MCF 10A (cell line): ENCODE measurements around the gene MMP21. TPM values are rescaled to one million over a fixed set of nuclear protein-coding genes. Genes with fewer than 3 reads are reported as not detected.

Experiments
- BruUV-seq: library from RNA; stranded (reverse); fragments of 400-500 nt; replicated peaks from 2 replicates; lab custom pipeline; 2021; lab: Mats Ljungman, UMichigan
- CTCF ChIA-PET: fragments of 300-600 bp; sonication (Branson Sonifier 250); formaldehyde crosslinking; extraction: SDS; loops from one replicate; lab custom pipeline; 2021; ENCODE audit warnings: antibody characterized with exemption, inconsistent platforms; lab: Yijun Ruan, JAX
- POLR2A ChIA-PET: fragments of 300-600, 350-650 bp; sonication (Branson Sonifier 250); formaldehyde crosslinking; extraction: SDS; loops from one replicate; lab custom pipeline; 2020; ENCODE audit warnings: antibody characterized with exemption, inconsistent platforms; lab: Yijun Ruan, JAX
- DNase-seq: peaks from one replicate; pipeline ENCODE4 v3.0.0-alpha.2; 2018; ENCODE audit not compliant: unreplicated experiment
- H3K27ac Mint-ChIP-seq: one replicate; pipeline ENCODE4 v1.8.0; 2022; ENCODE audit warnings: mild to moderate bottlenecking, low read depth, mixed read lengths; ENCODE audit not compliant: unreplicated experiment
- H3K27me3 Mint-ChIP-seq: one replicate; pipeline ENCODE4 v1.8.0; 2022; ENCODE audit warnings: mixed read lengths; ENCODE audit not compliant: insufficient read depth, unreplicated experiment
- H3K36me3 Mint-ChIP-seq: one replicate; pipeline ENCODE4 v1.8.0; 2022; ENCODE audit warnings: mild to moderate bottlenecking, moderate library complexity, mixed read lengths; ENCODE audit not compliant: insufficient read depth, unreplicated experiment
- H3K4me1 Mint-ChIP-seq: one replicate; pipeline ENCODE4 v1.8.0; 2022; ENCODE audit warnings: mixed read lengths; ENCODE audit not compliant: insufficient read depth, unreplicated experiment
- H3K4me3 Mint-ChIP-seq: one replicate; pipeline ENCODE4 v1.8.0; 2022; ENCODE audit warnings: mild to moderate bottlenecking, moderate library complexity, mixed read lengths; ENCODE audit not compliant: unreplicated experiment
- H3K9me3 Mint-ChIP-seq: one replicate; pipeline ENCODE4 v1.8.0; 2022; ENCODE audit warnings: mixed read lengths; ENCODE audit not compliant: unreplicated experiment
- CTCF ChIP-seq: fragments of 200-600 bp; IDR thresholded peaks from one replicate; pipeline ENCODE4 v1.8.0; 2022; ENCODE audit warnings: antibody characterized with exemption, mild to moderate bottlenecking; ENCODE audit not compliant: unreplicated experiment
- intact Hi-C: fragments of 100-400 bp; cut with micrococcal nuclease; formaldehyde crosslinking; loops from 2 replicates; pipeline ENCODE4 v1.14.1; 2022
- total RNA-seq: library from RNA; stranded (reverse); gene quantifications from 2 replicates; pipeline ENCODE4 v1.2.3, GENCODE V29; 2022

MMP21 gene
- total RNA-seq, 1 experiment from 2014 or later = not detected

DNA sequence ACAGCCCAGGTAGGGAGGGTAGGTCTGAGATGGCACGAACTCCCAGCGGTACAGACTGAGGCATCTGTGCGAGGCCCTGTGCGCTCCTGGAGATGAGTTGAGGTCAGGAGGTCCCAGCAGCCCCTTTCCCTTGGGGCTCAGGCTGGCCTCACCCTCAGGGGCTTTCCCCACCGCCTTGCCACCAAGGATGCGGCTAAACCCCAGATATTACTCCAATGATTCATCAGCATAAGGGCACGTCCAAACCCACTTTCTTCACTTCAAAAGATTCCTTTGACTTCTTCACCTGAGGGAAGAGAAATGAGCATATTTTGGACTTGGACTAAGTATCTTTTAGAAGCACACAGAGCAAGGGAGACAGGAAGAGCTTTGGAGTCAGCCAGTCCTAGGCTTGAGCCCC, 27.1 kb upstream of the MMP21 start:
- Mint-ChIP-seq H3K9me3 (no peaks in the 10 kb centered on the region), H3K27me3 (no peaks in the 10 kb centered on the region), H3K4me1 (no peaks in the 10 kb centered on the region), H3K36me3 (peaks cover 42% of the 10 kb centered on the region), H3K4me3 (no peak overlapping the region), H3K27ac (no peak overlapping the region)
- no peak for TF ChIP-seq CTCF
- CTCF ChIA-PET = no interaction called here
- BruUV-seq = no TSS peak
- intact Hi-C loops = no loop called here
- POLR2A ChIA-PET = no interaction called here
- no peak for DNase-seq

GRCh38 chr10:125802131-125802530, 26.5 kb upstream of the MMP21 start:
- intact Hi-C loops = no loop called here
- BruUV-seq = no TSS peak
- ChIA-PET POLR2A (interaction anchor here (1.0 kb wide), 1 partner anchor 18 kb away, joined by 3 read pairs; no protein-coding TSS in a partner anchor), CTCF (no interaction called here)
- no peaks in the 10 kb centered on the region for H3K4me1 Mint-ChIP-seq
- no peak for DNase-seq
- no peak for TF ChIP-seq CTCF
- no peak overlapping the region for H3K27ac Mint-ChIP-seq
- no peaks in the 10 kb centered on the region for H3K27me3 Mint-ChIP-seq
- H3K9me3 Mint-ChIP-seq = no peaks in the 10 kb centered on the region
- H3K36me3 Mint-ChIP-seq = peaks cover 37% of the 10 kb centered on the region
- H3K4me3 Mint-ChIP-seq = no peak overlapping the region

DNA sequence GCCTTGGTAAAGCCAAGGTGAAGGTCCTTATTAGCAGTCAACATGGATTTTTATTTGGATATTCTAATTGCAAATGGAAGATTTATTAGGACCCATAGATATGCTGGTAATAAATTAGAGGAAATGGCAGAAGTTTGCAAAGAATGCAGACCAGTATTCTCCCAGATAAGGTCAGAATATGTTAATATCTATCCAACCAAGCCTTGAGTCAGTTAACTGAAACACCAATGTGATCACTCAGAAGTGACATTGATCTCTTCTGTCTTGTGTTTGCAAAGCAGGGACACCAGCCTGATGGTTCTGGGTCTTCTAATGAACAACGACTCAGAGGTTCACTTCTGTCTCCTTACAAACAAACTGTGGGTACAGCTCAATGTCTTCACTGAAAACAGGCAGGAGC, 26.0 kb upstream of the MMP21 start:
- H3K4me1 Mint-ChIP-seq = no peaks in the 10 kb centered on the region
- no peak for DNase-seq
- H3K9me3 Mint-ChIP-seq = no peaks in the 10 kb centered on the region
- CTCF ChIA-PET = no interaction called here
- H3K27ac Mint-ChIP-seq = no peak overlapping the region
- intact Hi-C loops = no loop called here
- H3K4me3 Mint-ChIP-seq = no peak overlapping the region
- H3K36me3 Mint-ChIP-seq = peaks cover 35% of the 10 kb centered on the region
- BruUV-seq = no TSS peak
- no peak for TF ChIP-seq CTCF
- POLR2A ChIA-PET = interaction anchor here (1.0 to 1.3 kb wide), 2 partner anchors 18 kb away, joined by 3 to 5 read pairs; no protein-coding TSS in a partner anchor
- H3K27me3 Mint-ChIP-seq = no peaks in the 10 kb centered on the region

DNA sequence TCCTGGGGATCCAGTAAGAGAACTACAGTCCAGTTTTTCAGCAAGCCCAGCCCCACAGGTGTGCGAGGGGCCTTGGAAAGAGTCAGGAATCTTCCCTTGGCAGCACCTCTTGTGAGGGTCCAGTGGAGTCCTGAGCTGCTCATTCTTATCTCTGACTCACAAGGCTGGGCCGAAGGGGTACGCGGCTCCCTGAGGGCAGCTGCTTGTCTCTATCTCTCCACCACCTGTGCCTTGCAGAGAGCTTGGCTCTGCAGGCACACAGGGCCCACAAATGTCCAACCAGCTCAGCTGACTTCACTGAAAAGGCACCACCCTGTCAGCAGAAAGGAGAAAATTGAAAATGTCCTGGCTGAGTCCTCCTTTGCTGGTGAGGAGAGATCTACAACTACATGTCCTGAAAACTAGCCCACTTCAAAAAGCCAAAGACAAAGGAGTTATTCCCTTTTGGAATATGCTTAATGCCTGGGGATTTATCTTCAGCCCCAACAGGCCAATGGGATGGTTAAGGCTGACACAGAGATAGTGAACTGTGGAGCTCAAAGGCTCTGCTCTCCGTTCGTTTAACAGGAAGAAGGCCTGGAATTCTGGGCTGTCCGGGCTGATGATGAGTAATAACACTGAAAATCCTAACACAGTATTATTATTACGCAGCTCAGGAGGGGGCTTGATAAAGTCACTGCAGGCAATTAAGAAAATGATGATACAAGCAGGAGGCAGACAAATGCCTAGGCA, 24.0 kb upstream of the MMP21 start:
- Mint-ChIP-seq H3K27me3 (no peaks in the 10 kb centered on the region), H3K9me3 (no peaks in the 10 kb centered on the region), H3K36me3 (peaks cover 22% of the 10 kb centered on the region), H3K27ac (no peak overlapping the region), H3K4me3 (no peak overlapping the region), H3K4me1 (no peaks in the 10 kb centered on the region)
- BruUV-seq = no TSS peak
- TF ChIP-seq CTCF = no peak
- ChIA-PET POLR2A (no interaction called here), CTCF (interaction anchor here (0.5 kb wide), 1 partner anchor 737 kb away, joined by 4 read pairs; no protein-coding TSS in a partner anchor)
- DNase-seq = no peak
- intact Hi-C loops = no loop called here
